Prostate gland (tissue), 2 donors: ENCODE results near the gene PODXL2.

Experiments
- POLR2A ChIP-seq: fragments of 450-650 bp; IDR thresholded peaks from one replicate; pipeline ENCODE4 v1.6.1; 2016; ENCODE audit warnings: antibody characterized with exemption, mild to moderate bottlenecking
- POLR2AphosphoS5 ChIP-seq: sonication (generic); formaldehyde crosslinking; IDR thresholded peaks from one replicate; pipeline ENCODE4 v1.6.1; 2017; ENCODE audit warnings: antibody characterized with exemption
- TF ChIP-seq, protein P1 (sequence below), 4 experiments: fragments of 200-600 bp in 2 of 4; fragments of 450-650 bp in 2 of 4; sonication (generic) in 2 of 4; IDR thresholded peaks; 1 replicate in 3 of 4; 2 replicates in 1 of 4; pipeline ENCODE4 v1.5.1; 2016 to 2019; ENCODE audit warnings: antibody characterized with exemption in 4 of 4, mild to moderate bottlenecking in 2 of 4, moderate library complexity in 2 of 4

DNA sequence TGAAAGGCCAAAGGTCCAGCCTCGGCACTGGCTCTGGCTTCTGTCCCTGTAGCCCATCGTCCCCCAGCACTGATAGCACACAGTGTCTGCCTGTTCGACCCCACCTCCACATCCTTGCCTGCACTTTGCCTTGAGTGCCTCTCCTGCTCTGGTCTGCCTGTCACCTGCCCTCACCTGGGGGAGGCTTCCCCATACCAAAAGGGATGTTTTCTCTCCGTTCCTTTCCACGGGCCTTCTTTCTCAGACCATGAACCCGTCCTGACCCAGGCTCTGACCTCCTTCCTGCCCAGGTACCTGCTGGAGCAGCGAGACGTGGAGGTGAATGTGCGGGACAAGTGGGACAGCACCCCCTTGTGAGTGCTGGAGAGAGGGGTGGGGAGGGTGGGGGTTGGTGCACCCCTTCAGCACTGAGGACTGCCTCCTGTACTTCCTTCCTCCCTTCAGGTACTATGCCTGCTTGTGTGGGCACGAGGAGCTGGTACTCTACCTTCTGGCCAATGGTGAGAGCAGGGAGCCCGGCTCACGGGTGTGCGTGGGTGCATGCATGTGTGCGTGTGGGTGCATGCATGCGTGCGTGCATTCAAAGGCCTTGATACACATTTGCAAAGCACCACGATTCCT lies 45.2 kb downstream of the PODXL2 start:
- TF ChIP-seq, protein P1, sequence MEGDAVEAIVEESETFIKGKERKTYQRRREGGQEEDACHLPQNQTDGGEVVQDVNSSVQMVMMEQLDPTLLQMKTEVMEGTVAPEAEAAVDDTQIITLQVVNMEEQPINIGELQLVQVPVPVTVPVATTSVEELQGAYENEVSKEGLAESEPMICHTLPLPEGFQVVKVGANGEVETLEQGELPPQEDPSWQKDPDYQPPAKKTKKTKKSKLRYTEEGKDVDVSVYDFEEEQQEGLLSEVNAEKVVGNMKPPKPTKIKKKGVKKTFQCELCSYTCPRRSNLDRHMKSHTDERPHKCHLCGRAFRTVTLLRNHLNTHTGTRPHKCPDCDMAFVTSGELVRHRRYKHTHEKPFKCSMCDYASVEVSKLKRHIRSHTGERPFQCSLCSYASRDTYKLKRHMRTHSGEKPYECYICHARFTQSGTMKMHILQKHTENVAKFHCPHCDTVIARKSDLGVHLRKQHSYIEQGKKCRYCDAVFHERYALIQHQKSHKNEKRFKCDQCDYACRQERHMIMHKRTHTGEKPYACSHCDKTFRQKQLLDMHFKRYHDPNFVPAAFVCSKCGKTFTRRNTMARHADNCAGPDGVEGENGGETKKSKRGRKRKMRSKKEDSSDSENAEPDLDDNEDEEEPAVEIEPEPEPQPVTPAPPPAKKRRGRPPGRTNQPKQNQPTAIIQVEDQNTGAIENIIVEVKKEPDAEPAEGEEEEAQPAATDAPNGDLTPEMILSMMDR (IDR thresholded peaks at IDR 0.05), result no peak
- no peak for TF ChIP-seq POLR2A
- TF ChIP-seq POLR2AphosphoS5, result no peak
